ENCODE results near the gene NOX3.
A peak's percentile ranks its signal among the peaks of the same experiment; 100 is the strongest.

The NOX3 gene

GRCh38 chr6:155419161-155419560 lies 36.5 kb downstream of the NOX3 start:
- Histone ChIP-seq H2AFZ (ENCODE audit: low read length) (peak overlapping the region; percentile 6; the same call in 1 of the 2 replicates), H3K9me3 (ENCODE audit: insufficient read depth, low read depth, low read length) (no peaks in the 10 kb centered on the region), H4K20me1 (ENCODE audit: insufficient read depth, low read length, poor library complexity, severe bottlenecking) (no peaks in the 10 kb centered on the region), H3K9me2 (replicated peaks; ENCODE audit: low read depth, low read length) (no peaks in the 10 kb centered on the region), H3K79me2 (ENCODE audit: insufficient read depth, low read length) (no peaks in the 10 kb centered on the region), H3K4me2 (ENCODE audit: low read depth, low read length, poor library complexity, severe bottlenecking) (no peak overlapping the region), H3K9ac (ENCODE audit: low read depth, low read length, poor library complexity, severe bottlenecking) (no peak overlapping the region), H3K36me3 (ENCODE audit: insufficient read depth, low read length) (no peaks in the 10 kb centered on the region), H3K27me3 (ENCODE audit: insufficient read depth, low read length, poor library complexity, severe bottlenecking) (no peaks in the 10 kb centered on the region), H3K4me3 (ENCODE audit: low read length, poor library complexity, severe bottlenecking) (no peak overlapping the region), H3K4me1 (ENCODE audit: insufficient read depth, low read length, poor library complexity, severe bottlenecking) (peaks cover 11% of the 10 kb centered on the region), H3F3A (ENCODE audit: low read depth) (no peaks in the 10 kb centered on the region)
- TF ChIP-seq EZH2phosphoT487 (IDR thresholded peaks at IDR 0.05; ENCODE audit: borderline replicate concordance) = no peak
- TF ChIP-seq, protein P1, sequence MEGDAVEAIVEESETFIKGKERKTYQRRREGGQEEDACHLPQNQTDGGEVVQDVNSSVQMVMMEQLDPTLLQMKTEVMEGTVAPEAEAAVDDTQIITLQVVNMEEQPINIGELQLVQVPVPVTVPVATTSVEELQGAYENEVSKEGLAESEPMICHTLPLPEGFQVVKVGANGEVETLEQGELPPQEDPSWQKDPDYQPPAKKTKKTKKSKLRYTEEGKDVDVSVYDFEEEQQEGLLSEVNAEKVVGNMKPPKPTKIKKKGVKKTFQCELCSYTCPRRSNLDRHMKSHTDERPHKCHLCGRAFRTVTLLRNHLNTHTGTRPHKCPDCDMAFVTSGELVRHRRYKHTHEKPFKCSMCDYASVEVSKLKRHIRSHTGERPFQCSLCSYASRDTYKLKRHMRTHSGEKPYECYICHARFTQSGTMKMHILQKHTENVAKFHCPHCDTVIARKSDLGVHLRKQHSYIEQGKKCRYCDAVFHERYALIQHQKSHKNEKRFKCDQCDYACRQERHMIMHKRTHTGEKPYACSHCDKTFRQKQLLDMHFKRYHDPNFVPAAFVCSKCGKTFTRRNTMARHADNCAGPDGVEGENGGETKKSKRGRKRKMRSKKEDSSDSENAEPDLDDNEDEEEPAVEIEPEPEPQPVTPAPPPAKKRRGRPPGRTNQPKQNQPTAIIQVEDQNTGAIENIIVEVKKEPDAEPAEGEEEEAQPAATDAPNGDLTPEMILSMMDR (conservative IDR thresholded peaks at IDR 0.05; ENCODE audit: low read length) = no peak

DNA sequence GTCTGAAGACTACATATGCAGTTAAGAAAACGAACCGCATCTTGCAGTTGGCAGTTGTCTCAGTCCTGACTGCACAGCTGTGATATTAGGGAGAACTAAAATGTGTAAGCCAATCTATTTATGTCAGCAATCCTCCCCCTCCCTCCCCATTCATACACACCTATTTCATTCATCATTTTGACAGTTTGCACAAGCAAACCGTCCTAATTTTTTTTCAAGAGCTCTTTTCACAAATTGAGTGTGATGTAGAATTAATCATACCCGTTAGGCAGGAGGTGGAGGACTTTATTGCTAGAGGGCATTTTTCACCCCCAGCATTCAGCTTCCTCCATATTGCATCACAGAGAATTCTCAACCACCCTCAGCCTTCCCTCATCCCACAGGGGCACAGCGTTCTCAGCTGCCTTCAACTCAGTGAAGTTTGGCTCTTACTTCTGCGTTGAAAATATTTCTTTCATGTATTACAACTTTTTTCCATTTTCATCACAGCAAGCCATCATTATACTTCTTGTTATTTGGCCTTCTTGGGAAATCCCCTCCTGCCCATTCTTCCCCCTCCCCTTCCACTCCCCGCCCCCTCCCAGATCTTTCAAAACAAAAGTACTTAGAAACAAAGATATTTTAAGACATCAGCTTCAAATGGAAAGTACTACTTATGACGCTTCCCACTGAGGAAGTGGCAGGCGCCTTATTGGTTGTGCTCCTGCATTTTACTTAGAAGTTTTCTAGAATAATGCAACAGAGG lies 37.5 kb downstream of the NOX3 start:
- no peaks in the 10 kb centered on the region for H3K27me3 ChIP-seq (ENCODE audit: insufficient read depth, low read length, poor library complexity, severe bottlenecking)
- peak overlapping the region; percentile 5 for H3K4me2 ChIP-seq (ENCODE audit: low read depth, low read length, poor library complexity, severe bottlenecking)
- no peak overlapping the region for H3K9ac ChIP-seq (ENCODE audit: low read depth, low read length, poor library complexity, severe bottlenecking)
- H3K9me3 ChIP-seq (ENCODE audit: insufficient read depth, low read depth, low read length) = no peaks in the 10 kb centered on the region
- H4K20me1 ChIP-seq (ENCODE audit: insufficient read depth, low read length, poor library complexity, severe bottlenecking) = no peaks in the 10 kb centered on the region
- H3K4me3 ChIP-seq (ENCODE audit: low read length, poor library complexity, severe bottlenecking) = no peak overlapping the region
- H3K79me2 ChIP-seq (ENCODE audit: insufficient read depth, low read length) = no peaks in the 10 kb centered on the region
- peak overlapping the region; percentile 50; the same call in 1 of the 2 replicates for H2AFZ ChIP-seq (ENCODE audit: low read length)
- no peaks in the 10 kb centered on the region for H3K9me2 ChIP-seq (replicated peaks; ENCODE audit: low read depth, low read length)
- H3K4me1 ChIP-seq (ENCODE audit: insufficient read depth, low read length, poor library complexity, severe bottlenecking) = peaks cover 11% of the 10 kb centered on the region
- TF ChIP-seq EZH2phosphoT487 (IDR thresholded peaks at IDR 0.05; ENCODE audit: borderline replicate concordance) = no peak
- TF ChIP-seq, protein P1 (conservative IDR thresholded peaks at IDR 0.05; ENCODE audit: low read length) = no peak
- H3K36me3 ChIP-seq (ENCODE audit: insufficient read depth, low read length) = no peaks in the 10 kb centered on the region
- no peaks in the 10 kb centered on the region for H3F3A ChIP-seq (ENCODE audit: low read depth)

DNA sequence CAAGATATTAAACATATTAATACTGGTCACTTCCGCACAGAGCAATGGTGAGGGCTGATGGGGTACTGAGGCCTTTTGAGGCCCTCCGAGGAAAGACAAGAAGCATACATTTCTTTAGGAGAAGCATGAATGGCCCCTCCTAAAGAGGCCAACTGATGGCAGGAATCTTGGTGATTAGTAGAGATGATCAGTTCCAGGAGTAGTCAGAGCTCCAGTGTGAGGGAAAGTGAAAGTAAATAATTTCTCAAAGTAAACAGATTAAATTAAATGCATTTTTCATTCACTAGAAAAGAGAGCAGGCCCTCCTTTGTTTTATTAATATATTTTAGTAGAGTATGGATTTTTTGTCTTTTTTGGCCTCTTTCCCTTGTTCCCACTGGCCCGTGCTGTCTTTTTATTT lies 38.2 kb downstream of the NOX3 start:
- no peak overlapping the region for H3K9ac ChIP-seq (ENCODE audit: low read depth, low read length, poor library complexity, severe bottlenecking)

DNA sequence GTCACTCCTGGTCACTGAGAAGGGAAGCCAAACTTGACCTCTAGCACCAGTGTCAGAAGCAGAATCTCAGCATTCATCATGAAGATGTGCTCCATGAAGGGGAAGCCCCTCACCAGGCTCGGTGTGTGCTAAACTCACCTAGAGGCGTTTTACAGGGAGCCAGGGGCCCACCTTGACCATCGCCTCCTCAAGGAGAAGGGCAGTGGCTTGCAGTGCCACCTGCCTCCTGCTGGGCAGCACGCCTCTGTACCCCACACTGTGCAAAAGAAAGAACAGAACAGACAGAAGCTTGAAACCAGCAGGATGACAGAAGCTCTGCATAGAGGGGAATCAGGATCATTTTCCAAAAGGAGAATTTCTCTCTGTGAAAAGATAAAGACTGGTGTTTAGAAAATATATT lies 39.7 kb downstream of the NOX3 start:
- H4K20me1 ChIP-seq (ENCODE audit: insufficient read depth, low read length, poor library complexity, severe bottlenecking) = no peaks in the 10 kb centered on the region
- H3F3A ChIP-seq (ENCODE audit: low read depth) = no peaks in the 10 kb centered on the region
- no peaks in the 10 kb centered on the region for H3K9me3 ChIP-seq (ENCODE audit: insufficient read depth, low read depth, low read length)
- H2AFZ ChIP-seq (ENCODE audit: low read length) = no peak overlapping the region
- no peaks in the 10 kb centered on the region for H3K27me3 ChIP-seq (ENCODE audit: insufficient read depth, low read length, poor library complexity, severe bottlenecking)
- TF ChIP-seq EZH2phosphoT487 (IDR thresholded peaks at IDR 0.05; ENCODE audit: borderline replicate concordance) = no peak
- TF ChIP-seq, protein P1 (conservative IDR thresholded peaks at IDR 0.05; ENCODE audit: low read length) = no peak
- H3K4me3 ChIP-seq (ENCODE audit: low read length, poor library complexity, severe bottlenecking) = no peak overlapping the region
- H3K9me2 ChIP-seq (replicated peaks; ENCODE audit: low read depth, low read length) = no peaks in the 10 kb centered on the region
- no peak overlapping the region for H3K4me2 ChIP-seq (ENCODE audit: low read depth, low read length, poor library complexity, severe bottlenecking)
- no peaks in the 10 kb centered on the region for H3K36me3 ChIP-seq (ENCODE audit: insufficient read depth, low read length)
- H3K4me1 ChIP-seq (ENCODE audit: insufficient read depth, low read length, poor library complexity, severe bottlenecking) = peaks cover 11% of the 10 kb centered on the region
- H3K9ac ChIP-seq (ENCODE audit: low read depth, low read length, poor library complexity, severe bottlenecking) = no peak overlapping the region
- no peaks in the 10 kb centered on the region for H3K79me2 ChIP-seq (ENCODE audit: insufficient read depth, low read length)

More for the DNA sequence above, 38.2 kb downstream of the NOX3 start:
- no peak overlapping the region for H2AFZ ChIP-seq (ENCODE audit: low read length)
- no peaks in the 10 kb centered on the region for H3K36me3 ChIP-seq (ENCODE audit: insufficient read depth, low read length)
- H3F3A ChIP-seq (ENCODE audit: low read depth) = no peaks in the 10 kb centered on the region
- no peaks in the 10 kb centered on the region for H3K79me2 ChIP-seq (ENCODE audit: insufficient read depth, low read length)
- H3K4me3 ChIP-seq (ENCODE audit: low read length, poor library complexity, severe bottlenecking) = no peak overlapping the region
- H3K27me3 ChIP-seq (ENCODE audit: insufficient read depth, low read length, poor library complexity, severe bottlenecking) = no peaks in the 10 kb centered on the region
- peak overlapping the region; percentile 5 for H3K4me2 ChIP-seq (ENCODE audit: low read depth, low read length, poor library complexity, severe bottlenecking)
- H3K9me2 ChIP-seq (replicated peaks; ENCODE audit: low read depth, low read length) = no peaks in the 10 kb centered on the region
- peaks cover 11% of the 10 kb centered on the region for H3K4me1 ChIP-seq (ENCODE audit: insufficient read depth, low read length, poor library complexity, severe bottlenecking)
- H4K20me1 ChIP-seq (ENCODE audit: insufficient read depth, low read length, poor library complexity, severe bottlenecking) = no peaks in the 10 kb centered on the region
- no peaks in the 10 kb centered on the region for H3K9me3 ChIP-seq (ENCODE audit: insufficient read depth, low read depth, low read length)
- TF ChIP-seq EZH2phosphoT487 (IDR thresholded peaks at IDR 0.05; ENCODE audit: borderline replicate concordance) = no peak
